Neutrophil (primary cell): ENCODE measurements around the gene IGFBP4.

ENCODE experiments used
- H3K27ac ChIP-seq: fragments of 200-600 bp; sonication (generic); 2 replicates; pipeline ENCODE4 v1.5.1; 2016; ENCODE audit warnings: mild to moderate bottlenecking, moderate library complexity
- H3K27me3 ChIP-seq: fragments of 200-600 bp; sonication (generic); 2 replicates; pipeline ENCODE4 v1.6.0; 2016; ENCODE audit warnings: mild to moderate bottlenecking
- H3K36me3 ChIP-seq: fragments of 200-600 bp; sonication (generic); 2 replicates; pipeline ENCODE4 v1.5.1; 2017
- H3K4me1 ChIP-seq, 2 experiments: fragments of 200-600 bp in 1 of 2; sonication (generic) in 1 of 2; 1 replicate in 1 of 2; 2 replicates in 1 of 2; pipeline versions ENCODE4 v1.5.1 to v1.6.1; 2013 to 2016; ENCODE audit warnings: low read depth in 1 of 2, low read length in 1 of 2, mild to moderate bottlenecking in 1 of 2, moderate library complexity in 1 of 2; ENCODE audit not compliant: control insufficient read depth in 1 of 2, insufficient read depth in 1 of 2
- H3K4me3 ChIP-seq, 2 experiments: fragments of 200-600 bp in 1 of 2; sonication (generic) in 1 of 2; 1 replicate in 1 of 2; 2 replicates in 1 of 2; pipeline ENCODE4 v1.5.1; 2013 to 2016; ENCODE audit warnings: low read depth in 1 of 2, low read length in 1 of 2, mild to moderate bottlenecking in 1 of 2, moderate library complexity in 1 of 2
- H3K9me3 ChIP-seq: fragments of 200-600 bp; sonication (generic); 2 replicates; pipeline ENCODE4 v1.5.1; 2016
- CTCF ChIP-seq: fragments of 200-600 bp; sonication (generic); IDR thresholded peaks from 2 replicates; pipeline ENCODE4 v1.5.1; 2016; ENCODE audit warnings: antibody characterized with exemption

The IGFBP4 gene

GRCh38 chr17:40462343-40463121 is 19.3 kb downstream of the IGFBP4 start:
- Histone ChIP-seq H3K27ac (no peak overlapping the region), H3K27me3 (peaks cover 22% of the 10 kb centered on the region), H3K9me3 (no peaks in the 10 kb centered on the region), H3K36me3 (no peaks in the 10 kb centered on the region), H3K4me3 (no peak overlapping the region), H3K4me1 (no peaks in the 10 kb centered on the region)
- TF ChIP-seq CTCF: no peak

- Histone ChIP-seq H3K4me3 (no peak overlapping the region), H3K4me1 (no peaks in the 10 kb centered on the region), H3K27me3 (peaks cover 22% of the 10 kb centered on the region), H3K9me3 (no peaks in the 10 kb centered on the region), H3K27ac (no peak overlapping the region), H3K36me3 (no peaks in the 10 kb centered on the region)
- TF ChIP-seq CTCF: no peak
Measured at GRCh38 chr17:40463122-40463550, 19.9 kb downstream of the IGFBP4 start.

- no peaks in the 10 kb centered on the region for H3K9me3 ChIP-seq
- H3K27ac ChIP-seq: no peak overlapping the region
- H3K4me3 ChIP-seq: no peak overlapping the region
- H3K4me1 ChIP-seq: no peaks in the 10 kb centered on the region
- no peak for TF ChIP-seq CTCF
- H3K27me3 ChIP-seq: peaks cover 25% of the 10 kb centered on the region
- H3K36me3 ChIP-seq: no peaks in the 10 kb centered on the region
Measured at GRCh38 chr17:40464392-40464855, 21.2 kb downstream of the IGFBP4 start.

- H3K4me1 ChIP-seq: no peaks in the 10 kb centered on the region
- TF ChIP-seq CTCF: no peak
- no peaks in the 10 kb centered on the region for H3K9me3 ChIP-seq
- H3K27me3 ChIP-seq: peaks cover 43% of the 10 kb centered on the region
- no peak overlapping the region for H3K27ac ChIP-seq
- no peaks in the 10 kb centered on the region for H3K36me3 ChIP-seq
- no peak overlapping the region for H3K4me3 ChIP-seq
Measured at GRCh38 chr17:40466298-40466971, 23.2 kb downstream of the IGFBP4 start.

- Histone ChIP-seq H3K4me1 (no peaks in the 10 kb centered on the region), H3K36me3 (no peaks in the 10 kb centered on the region), H3K27me3 (peaks cover 44% of the 10 kb centered on the region), H3K27ac (no peak overlapping the region), H3K4me3 (no peak overlapping the region), H3K9me3 (no peaks in the 10 kb centered on the region)
- no peak for TF ChIP-seq CTCF
Measured at GRCh38 chr17:40467281-40467867, 24.1 kb downstream of the IGFBP4 start.
